NCI-H1092 treated with DMSO at 0.1 percent for 48 hours (cell line): Measurements from ENCODE around the gene TP53AIP1.

Experiments used
- DNase-seq: peaks from one replicate; lab custom pipeline; 2025; lab: John Stamatoyannopoulos, UW

Gene TP53AIP1

GRCh38 chr11:128906185-128907050 lies 36.3 kb downstream of the TP53AIP1 start:
- no peak for DNase-seq

- peak; percentile 77 for DNase-seq
These were observed 37.1 kb downstream of the TP53AIP1 start for GRCh38 chr11:128905345-128906184.

- DNase-seq: no peak
These were observed 37.9 kb downstream of the TP53AIP1 start for GRCh38 chr11:128904656-128905344.

- DNase-seq: no peak
These were observed 38.4 kb downstream of the TP53AIP1 start for GRCh38 chr11:128904303-128904655.

- DNase-seq: no peak
These were observed 39.2 kb downstream of the TP53AIP1 start for GRCh38 chr11:128903248-128904061.

GRCh38 chr11:128902515-128903066 lies 40.1 kb downstream of the TP53AIP1 start:
- DNase-seq: no peak

- no peak for DNase-seq
These were observed 40.8 kb downstream of the TP53AIP1 start for GRCh38 chr11:128901653-128902514.

- DNase-seq: no peak
These were observed 42.2 kb downstream of the TP53AIP1 start for GRCh38 chr11:128900468-128900867.

GRCh38 chr11:128898580-128899344 lies 43.9 kb downstream of the TP53AIP1 start:
- DNase-seq: no peak

GRCh38 chr11:128897826-128898225 lies 44.8 kb downstream of the TP53AIP1 start:
- no peak for DNase-seq

GRCh38 chr11:128896356-128896755 lies 46.3 kb downstream of the TP53AIP1 start:
- DNase-seq: no peak

GRCh38 chr11:128895526-128895925 lies 47.1 kb downstream of the TP53AIP1 start:
- no peak for DNase-seq

- DNase-seq: no peak
These were observed 48.0 kb downstream of the TP53AIP1 start for GRCh38 chr11:128894685-128895084.

- no peak for DNase-seq
These were observed 48.4 kb downstream of the TP53AIP1 start for GRCh38 chr11:128894286-128894681.

GRCh38 chr11:128893578-128894285 lies 48.9 kb downstream of the TP53AIP1 start:
- DNase-seq: no peak

GRCh38 chr11:128892866-128893565 lies 49.7 kb downstream of the TP53AIP1 start:
- DNase-seq: no peak

- DNase-seq: no peak
These were observed 50.7 kb downstream of the TP53AIP1 start for GRCh38 chr11:128891913-128892398.
